ENCODE measurements around the gene ACAT2.

GRCh38 chr6:159819932-159820640 is 58.2 kb downstream of the ACAT2 start:
- TF ChIP-seq, protein P1, sequence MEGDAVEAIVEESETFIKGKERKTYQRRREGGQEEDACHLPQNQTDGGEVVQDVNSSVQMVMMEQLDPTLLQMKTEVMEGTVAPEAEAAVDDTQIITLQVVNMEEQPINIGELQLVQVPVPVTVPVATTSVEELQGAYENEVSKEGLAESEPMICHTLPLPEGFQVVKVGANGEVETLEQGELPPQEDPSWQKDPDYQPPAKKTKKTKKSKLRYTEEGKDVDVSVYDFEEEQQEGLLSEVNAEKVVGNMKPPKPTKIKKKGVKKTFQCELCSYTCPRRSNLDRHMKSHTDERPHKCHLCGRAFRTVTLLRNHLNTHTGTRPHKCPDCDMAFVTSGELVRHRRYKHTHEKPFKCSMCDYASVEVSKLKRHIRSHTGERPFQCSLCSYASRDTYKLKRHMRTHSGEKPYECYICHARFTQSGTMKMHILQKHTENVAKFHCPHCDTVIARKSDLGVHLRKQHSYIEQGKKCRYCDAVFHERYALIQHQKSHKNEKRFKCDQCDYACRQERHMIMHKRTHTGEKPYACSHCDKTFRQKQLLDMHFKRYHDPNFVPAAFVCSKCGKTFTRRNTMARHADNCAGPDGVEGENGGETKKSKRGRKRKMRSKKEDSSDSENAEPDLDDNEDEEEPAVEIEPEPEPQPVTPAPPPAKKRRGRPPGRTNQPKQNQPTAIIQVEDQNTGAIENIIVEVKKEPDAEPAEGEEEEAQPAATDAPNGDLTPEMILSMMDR (IDR thresholded peaks at IDR 0.05; ENCODE audit: insufficient read depth, low read length), result no peak
- TF ChIP-seq POLR2AphosphoS5 (IDR thresholded peaks at IDR 0.05; ENCODE audit: low read depth), result peak; percentile 85
- no peak; the same call in 1 of the 2 replicates for TF ChIP-seq SPI1 (IDR thresholded peaks at IDR 0.05; ENCODE audit: borderline replicate concordance, low read depth)
